ENCODE measurements around the gene TEX51. TPM values are rescaled to one million over a fixed set of nuclear protein-coding genes. Genes with fewer than 3 reads are reported as not detected.
A peak's percentile ranks its signal among the peaks of the same experiment; 100 is the strongest.

TEX51 gene
- total RNA-seq, 2 experiments from 2014 or later = not detected

DNA sequence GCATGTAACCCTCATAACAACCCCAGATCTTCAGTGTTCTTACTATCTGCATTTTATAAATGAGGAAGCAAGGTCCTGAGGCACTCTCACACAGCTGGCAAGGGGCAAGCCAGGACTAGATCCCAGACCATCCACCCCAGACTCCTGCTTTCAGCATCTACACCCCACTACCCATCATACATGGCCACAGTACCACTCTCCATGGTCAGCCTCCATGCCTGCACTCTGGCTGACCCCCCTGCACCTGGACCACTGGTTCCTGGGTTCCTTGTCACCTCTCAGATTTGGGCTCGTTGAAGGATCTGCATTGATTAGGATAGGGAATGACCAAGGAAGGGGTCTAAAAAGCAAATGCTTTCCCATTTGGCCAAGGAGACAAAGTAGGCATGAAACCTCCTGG is 36.0 kb upstream of the TEX51 start:
- no peak for ATAC-seq

DNA sequence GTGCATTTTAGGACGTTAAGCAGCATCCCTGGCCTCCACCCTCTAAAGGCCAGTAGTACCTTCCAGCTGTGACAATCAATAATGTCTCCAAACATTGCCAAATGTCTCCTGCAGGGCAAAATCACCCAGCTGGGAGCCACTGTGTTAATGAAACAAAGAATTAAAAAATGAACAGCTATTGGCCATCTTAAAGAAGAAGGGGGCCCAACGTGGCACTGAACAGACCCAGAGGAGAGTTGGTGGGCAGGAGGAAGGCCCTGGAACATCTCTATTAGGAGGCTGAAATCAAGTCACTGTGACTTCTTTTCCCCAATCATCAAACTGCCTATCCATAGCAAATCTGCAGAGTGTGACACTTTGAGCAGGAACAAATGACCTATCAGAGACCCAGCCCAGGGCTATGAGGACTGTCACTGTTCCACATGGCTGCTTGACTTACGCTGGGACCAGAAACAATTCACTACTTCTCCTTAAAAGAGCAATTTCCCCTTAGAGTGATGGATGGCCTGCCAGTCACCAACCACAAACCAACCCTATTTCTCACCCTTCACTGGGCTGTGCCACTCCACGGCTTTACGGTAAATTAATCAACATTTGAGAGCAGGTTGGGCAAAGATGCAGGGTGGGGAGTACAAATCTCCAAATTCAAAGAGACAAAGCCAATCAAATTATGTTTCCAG is 35.2 kb upstream of the TEX51 start:
- Mint-ChIP-seq H3K4me3 (no peak overlapping the region), H3K27me3 (peaks cover 8% of the 10 kb centered on the region), H3K27ac (no peak overlapping the region), H3K4me1 (no peaks in the 10 kb centered on the region), H3K9me3 (ENCODE audit: low read depth) (no peaks in the 10 kb centered on the region), H3K36me3 (no peaks in the 10 kb centered on the region)
- ATAC-seq (no peak), DNase-seq (no peak)
- CTCF ChIA-PET = no interaction called here

More for the DNA sequence above, 36.0 kb upstream of the TEX51 start:
- Mint-ChIP-seq H3K4me1 (no peaks in the 10 kb centered on the region), H3K27ac (no peak overlapping the region), H3K4me3 (no peak overlapping the region), H3K9me3 (ENCODE audit: low read depth) (no peaks in the 10 kb centered on the region), H3K36me3 (no peaks in the 10 kb centered on the region), H3K27me3 (peaks cover 6% of the 10 kb centered on the region)
- no peak for DNase-seq
- CTCF ChIA-PET = no interaction called here

DNA sequence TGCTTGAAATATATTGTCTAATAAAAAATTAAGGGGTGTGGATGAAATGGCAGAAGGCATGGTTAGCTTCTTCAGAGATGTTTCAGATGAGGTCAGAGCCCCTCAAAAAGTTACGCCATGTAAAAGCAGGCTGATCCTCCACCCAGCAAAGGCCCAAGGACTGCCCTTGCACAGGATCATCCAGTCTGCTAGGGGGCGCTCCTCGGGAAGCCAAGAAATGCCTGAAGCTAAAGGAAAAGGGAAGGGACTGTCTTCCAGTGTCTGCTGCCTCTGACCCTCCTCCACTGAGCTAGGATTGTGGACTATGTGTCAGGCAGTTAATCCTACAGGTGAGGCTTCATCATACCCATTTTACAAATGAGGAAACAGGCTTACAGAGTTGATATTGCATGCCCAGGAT is 33.8 kb upstream of the TEX51 start:
- no peak for ATAC-seq

DNA sequence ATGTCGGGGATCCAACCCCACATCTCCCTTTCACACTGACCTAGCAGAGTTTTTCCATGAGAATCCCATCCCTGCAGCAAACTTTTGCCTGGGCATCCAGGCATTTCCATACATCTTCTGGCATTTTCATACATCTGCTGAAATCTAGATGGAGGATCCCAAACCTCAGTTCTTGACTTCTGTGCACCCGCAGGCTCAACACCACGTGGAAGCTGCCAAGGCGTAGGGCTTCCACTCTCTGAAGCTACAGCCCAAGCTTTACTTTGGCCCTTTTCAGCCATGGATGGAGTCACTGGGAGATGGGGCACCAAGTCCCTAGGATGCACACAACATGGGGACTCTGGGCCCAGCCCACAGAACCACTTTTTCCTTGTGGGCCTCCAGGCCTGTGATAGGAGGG is 32.2 kb upstream of the TEX51 start:
- ATAC-seq (no peak), DNase-seq (no peak)
- Mint-ChIP-seq H3K9me3 (ENCODE audit: low read depth) (no peaks in the 10 kb centered on the region), H3K27me3 (peaks cover 8% of the 10 kb centered on the region), H3K4me1 (no peaks in the 10 kb centered on the region), H3K4me3 (no peak overlapping the region), H3K36me3 (no peaks in the 10 kb centered on the region), H3K27ac (no peak overlapping the region)
- CTCF ChIA-PET = no interaction called here

More for the DNA sequence above, 33.8 kb upstream of the TEX51 start:
- Mint-ChIP-seq H3K4me1 (no peaks in the 10 kb centered on the region), H3K9me3 (ENCODE audit: low read depth) (no peaks in the 10 kb centered on the region), H3K36me3 (no peaks in the 10 kb centered on the region), H3K27ac (no peak overlapping the region), H3K4me3 (no peak overlapping the region), H3K27me3 (peaks cover 8% of the 10 kb centered on the region)
- CTCF ChIA-PET = no interaction called here
- DNase-seq = no peak

DNA sequence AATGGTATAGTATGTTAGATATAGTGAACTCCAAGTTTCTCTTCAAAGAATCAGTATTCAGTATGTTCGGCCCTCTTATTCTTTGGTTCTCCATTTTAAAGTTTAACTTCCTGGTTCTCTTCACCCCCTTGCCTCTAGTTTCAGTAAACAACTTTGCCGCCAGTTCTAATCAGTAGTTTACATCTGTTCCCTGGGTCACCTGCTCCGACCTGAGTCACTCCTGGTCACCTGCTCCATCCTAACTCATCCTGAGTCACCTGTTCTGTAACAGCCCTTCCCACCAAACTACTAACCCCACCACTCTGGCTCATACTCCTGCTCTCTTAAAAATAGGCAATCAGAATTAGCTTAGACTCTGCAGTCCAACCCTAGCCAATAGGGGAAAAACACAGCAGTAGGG is 23.7 kb upstream of the TEX51 start:
- DNase-seq (no peak), ATAC-seq (no peak)
- H3K36me3 Mint-ChIP-seq = no peaks in the 10 kb centered on the region
- H3K27me3 Mint-ChIP-seq = no peaks in the 10 kb centered on the region
- no peak overlapping the region for H3K4me3 Mint-ChIP-seq
- CTCF ChIA-PET = interaction anchor here (0.8 kb wide), 1 partner anchor 97 kb away, joined by 3 read pairs; no protein-coding TSS in a partner anchor
- no peaks in the 10 kb centered on the region for H3K4me1 Mint-ChIP-seq
- no peak overlapping the region for H3K27ac Mint-ChIP-seq
- peaks cover 2% of the 10 kb centered on the region for H3K9me3 Mint-ChIP-seq (ENCODE audit: low read depth)

DNA sequence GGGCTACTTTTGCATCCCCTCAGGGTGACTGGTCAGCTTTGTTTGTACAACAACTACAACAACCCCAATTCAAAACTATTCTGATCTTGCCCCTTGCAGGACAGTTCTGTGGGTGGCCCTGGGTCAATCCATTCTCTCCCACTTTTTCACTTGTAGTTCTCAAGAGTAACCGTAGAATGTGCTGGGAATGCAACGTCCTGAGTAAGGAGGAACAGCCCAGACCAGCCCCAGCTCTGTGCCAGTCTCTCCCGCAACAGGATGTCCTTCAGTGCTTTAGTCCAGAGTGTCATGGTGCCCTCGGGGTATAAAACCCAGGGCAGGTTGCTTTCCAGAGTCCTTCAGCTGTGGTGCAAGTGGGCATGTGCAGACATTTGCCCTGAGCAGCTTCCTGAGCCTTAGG is 22.1 kb upstream of the TEX51 start:
- DNase-seq (no peak), ATAC-seq (no peak)
- Mint-ChIP-seq H3K4me3 (no peak overlapping the region), H3K36me3 (no peaks in the 10 kb centered on the region), H3K27ac (no peak overlapping the region), H3K9me3 (ENCODE audit: low read depth) (peaks cover 2% of the 10 kb centered on the region), H3K27me3 (no peaks in the 10 kb centered on the region), H3K4me1 (no peaks in the 10 kb centered on the region)
- CTCF ChIA-PET = no interaction called here

DNA sequence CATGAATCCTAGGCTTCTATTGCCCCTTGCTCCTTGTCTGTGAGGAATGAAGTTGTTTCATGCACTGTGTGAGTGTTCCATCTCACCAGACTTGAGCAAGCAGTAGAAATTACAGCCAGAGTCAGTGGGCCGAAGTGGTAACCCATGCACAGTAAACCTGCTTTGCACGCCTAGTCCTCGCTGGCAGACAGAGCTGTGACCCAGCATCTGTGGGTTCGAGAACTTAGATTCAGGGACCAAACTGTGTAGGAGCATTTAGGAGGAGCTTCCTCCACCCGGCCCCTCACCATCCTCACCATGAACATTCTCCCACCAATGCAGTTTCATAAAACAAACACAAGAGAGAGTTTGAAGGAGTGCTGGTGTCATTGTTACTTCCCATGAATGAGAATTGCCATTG is 21.6 kb upstream of the TEX51 start:
- Mint-ChIP-seq H3K4me1 (no peaks in the 10 kb centered on the region), H3K27me3 (no peaks in the 10 kb centered on the region), H3K9me3 (ENCODE audit: low read depth) (peaks cover 2% of the 10 kb centered on the region), H3K4me3 (no peak overlapping the region), H3K36me3 (no peaks in the 10 kb centered on the region), H3K27ac (no peak overlapping the region)
- ATAC-seq = no peak
- no peak for DNase-seq
- CTCF ChIA-PET = no interaction called here

DNA sequence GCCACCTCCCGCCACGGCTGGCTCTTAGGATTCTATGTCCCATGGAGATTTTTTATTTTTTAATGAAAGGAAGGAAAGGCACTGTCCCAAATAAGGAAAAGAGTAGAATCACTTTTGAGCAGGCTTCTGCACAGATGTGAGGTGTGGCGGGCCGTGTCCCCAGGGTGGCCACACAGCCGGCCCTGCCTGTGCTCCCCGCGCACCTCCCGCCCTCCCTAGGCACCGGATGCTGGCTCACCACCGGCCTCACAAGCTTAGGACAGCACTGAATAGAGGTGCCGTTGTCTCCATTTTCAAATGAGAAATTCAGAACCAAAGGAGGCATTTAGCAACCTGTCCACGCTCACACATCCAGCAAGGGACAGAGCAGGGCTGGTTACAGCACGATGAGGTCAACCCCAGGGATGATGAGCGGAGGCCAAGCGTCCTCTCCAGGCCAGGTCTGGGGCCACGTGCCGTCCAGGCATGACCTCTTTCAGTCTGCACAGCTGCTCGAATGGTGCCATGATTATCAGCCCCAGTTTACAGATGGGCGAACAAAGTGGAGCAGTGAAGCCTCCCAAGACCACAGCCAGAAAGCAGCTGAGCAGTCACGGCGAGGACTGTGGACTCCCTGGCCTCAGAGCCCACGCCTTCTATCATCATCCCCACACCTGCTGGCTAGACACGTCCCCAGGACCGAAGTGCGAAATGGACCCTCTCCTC is 20.7 kb upstream of the TEX51 start:
- Mint-ChIP-seq H3K4me3 (no peak overlapping the region), H3K4me1 (no peaks in the 10 kb centered on the region), H3K27ac (no peak overlapping the region), H3K36me3 (no peaks in the 10 kb centered on the region), H3K27me3 (no peaks in the 10 kb centered on the region), H3K9me3 (ENCODE audit: low read depth) (peaks cover 2% of the 10 kb centered on the region)
- ATAC-seq = no peak
- CTCF ChIA-PET = no interaction called here
- DNase-seq = no peak

DNA sequence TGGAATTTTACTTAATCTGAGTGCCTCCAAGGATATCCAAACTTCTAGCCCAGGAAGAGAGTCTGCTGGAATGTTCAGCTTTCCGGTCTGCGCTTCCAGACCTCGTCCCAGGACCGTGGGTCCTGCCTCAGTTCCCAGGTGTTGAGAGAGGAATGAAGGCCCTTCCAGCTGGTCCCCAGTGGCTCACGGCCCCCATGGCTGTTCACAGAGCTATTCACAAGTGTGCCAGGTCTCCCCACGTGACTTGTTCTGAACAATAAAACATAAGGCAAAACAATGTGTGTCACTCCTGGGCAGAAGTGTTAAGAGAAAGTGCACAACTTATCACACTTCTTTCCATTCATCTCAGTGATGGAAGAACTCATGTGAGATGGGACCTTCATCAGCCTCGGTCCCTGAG is 20.1 kb upstream of the TEX51 start:
- Mint-ChIP-seq H3K27me3 (no peaks in the 10 kb centered on the region), H3K27ac (no peak overlapping the region), H3K4me3 (no peak overlapping the region), H3K9me3 (ENCODE audit: low read depth) (peaks cover 2% of the 10 kb centered on the region), H3K4me1 (no peaks in the 10 kb centered on the region), H3K36me3 (no peaks in the 10 kb centered on the region)
- ATAC-seq (no peak), DNase-seq (no peak)
- CTCF ChIA-PET = no interaction called here

DNA sequence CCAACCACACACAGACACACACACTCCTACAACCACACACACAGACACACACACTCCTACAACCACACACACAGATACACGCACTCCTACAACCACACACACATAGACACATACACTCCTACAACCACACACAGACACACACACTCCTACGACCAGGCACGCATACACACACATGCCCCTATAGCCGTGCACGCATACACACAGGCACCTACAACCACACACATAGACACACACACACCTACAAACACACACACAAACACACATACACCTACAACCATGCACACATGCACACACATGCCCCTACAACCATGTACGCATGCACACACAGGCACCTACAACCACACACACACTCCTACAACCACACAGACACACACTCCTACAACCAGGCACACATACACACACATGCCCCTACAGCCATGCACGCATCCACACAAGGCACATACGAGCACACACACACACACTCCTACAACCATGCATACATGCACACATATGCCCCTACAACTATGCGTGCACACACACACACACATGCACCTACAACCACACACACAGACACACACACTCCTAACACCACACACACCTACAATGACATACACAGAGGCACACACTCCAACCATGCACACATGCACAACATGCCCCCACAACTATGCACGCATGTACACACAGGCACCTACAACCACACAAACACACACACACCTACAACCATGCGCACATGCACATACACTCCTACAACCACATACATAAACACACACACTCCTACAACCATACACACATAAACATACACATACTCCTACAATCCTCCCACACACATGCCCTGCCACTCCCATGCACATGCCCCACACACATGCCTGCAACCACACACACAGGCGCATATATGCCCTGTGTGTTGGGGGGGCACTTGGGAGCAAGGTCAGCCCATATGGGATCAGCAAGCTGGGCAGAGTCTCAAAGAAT is 19.1 kb upstream of the TEX51 start:
- Mint-ChIP-seq H3K27ac (no peak overlapping the region), H3K36me3 (no peaks in the 10 kb centered on the region), H3K9me3 (ENCODE audit: low read depth) (peaks cover 2% of the 10 kb centered on the region), H3K27me3 (no peaks in the 10 kb centered on the region), H3K4me3 (no peak overlapping the region), H3K4me1 (no peaks in the 10 kb centered on the region)
- CTCF ChIA-PET = no interaction called here
- ATAC-seq = no peak
- no peak for DNase-seq

DNA sequence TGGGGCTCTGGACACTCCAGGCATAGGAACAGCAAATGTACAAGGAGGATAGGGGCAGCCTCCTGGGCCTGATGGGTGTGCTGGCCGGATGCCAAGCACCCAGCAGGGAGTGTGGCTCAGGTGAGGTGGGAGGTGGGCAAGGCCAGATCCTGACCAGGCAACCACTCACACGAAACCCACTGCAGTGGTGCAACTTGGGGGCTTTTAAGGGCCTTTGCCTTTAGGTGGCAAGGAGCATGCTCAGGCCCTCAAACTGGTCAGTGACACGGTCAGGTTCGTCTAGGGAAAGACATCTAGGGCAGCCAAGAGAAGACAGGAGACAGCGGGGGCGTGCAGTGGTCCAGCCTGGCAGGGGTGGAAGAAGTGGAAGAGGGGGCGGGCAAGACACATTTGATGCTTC is 18.4 kb upstream of the TEX51 start:
- Mint-ChIP-seq H3K27me3 (no peaks in the 10 kb centered on the region), H3K36me3 (no peaks in the 10 kb centered on the region), H3K9me3 (ENCODE audit: low read depth) (no peaks in the 10 kb centered on the region), H3K4me3 (no peak overlapping the region), H3K27ac (no peak overlapping the region), H3K4me1 (no peaks in the 10 kb centered on the region)
- no peak for DNase-seq
- CTCF ChIA-PET = no interaction called here
- peak; percentile 20 for ATAC-seq

DNA sequence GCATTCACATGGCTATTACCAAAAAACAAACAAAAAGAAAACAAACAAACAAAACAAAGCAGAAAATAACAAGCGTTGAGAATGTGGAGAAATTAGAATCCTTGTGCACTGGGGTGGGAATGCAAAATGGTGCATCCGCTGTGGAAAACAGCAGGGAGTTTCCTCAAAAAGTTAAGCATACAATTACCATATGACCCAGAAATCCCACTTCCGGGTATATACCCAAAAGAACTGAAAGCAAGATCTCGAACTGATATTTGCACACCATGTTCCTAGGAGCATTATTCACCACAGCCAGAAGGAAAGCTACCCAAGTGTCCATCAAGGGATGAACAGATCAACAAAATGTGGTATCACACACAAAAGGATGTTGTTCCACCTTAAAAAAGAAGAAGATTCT is 17.9 kb upstream of the TEX51 start:
- Mint-ChIP-seq H3K27ac (no peak overlapping the region), H3K4me3 (no peak overlapping the region), H3K27me3 (no peaks in the 10 kb centered on the region), H3K9me3 (ENCODE audit: low read depth) (no peaks in the 10 kb centered on the region), H3K4me1 (no peaks in the 10 kb centered on the region), H3K36me3 (no peaks in the 10 kb centered on the region)
- ATAC-seq = no peak
- DNase-seq = no peak
- CTCF ChIA-PET = interaction anchor here (1.2 kb wide), 1 partner anchor 12 kb away, joined by 3 read pairs; no protein-coding TSS in a partner anchor

DNA sequence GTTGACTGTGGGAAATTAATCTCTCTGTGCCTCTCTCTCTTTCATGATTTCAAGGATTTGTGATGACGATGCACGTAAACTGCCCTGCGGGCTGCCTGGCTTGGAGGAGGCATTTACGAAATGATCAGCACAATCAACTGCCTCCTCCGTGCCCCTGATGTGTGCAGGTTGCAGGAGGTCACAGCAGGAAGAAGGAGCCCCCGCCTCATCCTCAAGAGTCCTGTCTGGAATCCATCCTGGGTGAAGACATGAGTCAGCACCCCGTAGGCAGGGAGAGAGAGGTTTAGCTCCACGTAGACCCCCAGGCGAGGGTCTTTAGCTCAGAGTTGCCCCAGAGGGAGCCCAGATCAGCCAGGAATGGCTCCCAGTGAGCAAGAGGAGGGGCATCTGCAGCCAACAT is 17.1 kb upstream of the TEX51 start:
- ATAC-seq (no peak), DNase-seq (no peak)
- H3K27ac Mint-ChIP-seq = no peak overlapping the region
- no peaks in the 10 kb centered on the region for H3K36me3 Mint-ChIP-seq
- H3K9me3 Mint-ChIP-seq (ENCODE audit: low read depth) = no peaks in the 10 kb centered on the region
- no peak overlapping the region for H3K4me3 Mint-ChIP-seq
- CTCF ChIA-PET = interaction anchor here (1.2 kb wide), 1 partner anchor 11 kb away, joined by 3 read pairs; no protein-coding TSS in a partner anchor
- H3K4me1 Mint-ChIP-seq = peaks cover 2% of the 10 kb centered on the region
- peaks cover 2% of the 10 kb centered on the region for H3K27me3 Mint-ChIP-seq

All from activated CD8-positive, alpha-beta memory T cell treated with anti-CD3 and anti-CD28 coated beads, Interleukin-2, amount 10 ng/mL, durations not matched to agents 7 days and 5 days (primary cell).